Heart left ventricle (tissue), 13 donors: ENCODE measurements around the gene MVB12B.

Source experiments
- POLR2A ChIP-seq, 2 donors: fragments of 450-650 bp; IDR thresholded peaks; one replicate each; pipeline ENCODE4 v1.6.1; 2017; ENCODE audit warnings: antibody characterized with exemption in 2 of 2, mild to moderate bottlenecking in 2 of 2, moderate library complexity in 2 of 2
- TF ChIP-seq, protein P1 (sequence below), 12 donors: fragments of 200-600 bp; sonication (generic) in 4 of 12; IDR thresholded peaks; one replicate each; pipeline versions ENCODE4 v1.5.0 to v1.8.0; 2018 to 2022; ENCODE audit warnings: antibody characterized with exemption in 12 of 12, mild to moderate bottlenecking in 5 of 12
- donor health status: ischemic (EF 13 %, LVEDD 7.1; RV severe dilation, severe dysfunction).
- donor health status: DM: no; HTN: yes; CAD: no.
- donor health status: DM: no; HTN: no; CAD: no.
- donor health status: ischemic (EF 25% LVEDD 6.9; RV normal size, moderate dysfunction).
- donor health status: ischemic (EF 25% LVEDD 5.7; RV mildly dilated, moderate dysfunction).
- donor health status: ischemic (EF 35%, LVEDD 5.7; RV mildly dilated, moderate dysfunction).
- donor health status: nonischemic (EF 11% LVEDD 7.7; RV severe dilation, severe dysfunction).
- donor health status: DM: yes; HTN: yes; CAD: no.
- donor health status: PGD.
- donor health status: ischemic (EF 29% LVEDD 5.4; RV normal size, mild dysfunction).
- donor health status: nonischemic (EF 23%, LVEDD 6.1; RV moderate dilation, normal function).

DNA sequence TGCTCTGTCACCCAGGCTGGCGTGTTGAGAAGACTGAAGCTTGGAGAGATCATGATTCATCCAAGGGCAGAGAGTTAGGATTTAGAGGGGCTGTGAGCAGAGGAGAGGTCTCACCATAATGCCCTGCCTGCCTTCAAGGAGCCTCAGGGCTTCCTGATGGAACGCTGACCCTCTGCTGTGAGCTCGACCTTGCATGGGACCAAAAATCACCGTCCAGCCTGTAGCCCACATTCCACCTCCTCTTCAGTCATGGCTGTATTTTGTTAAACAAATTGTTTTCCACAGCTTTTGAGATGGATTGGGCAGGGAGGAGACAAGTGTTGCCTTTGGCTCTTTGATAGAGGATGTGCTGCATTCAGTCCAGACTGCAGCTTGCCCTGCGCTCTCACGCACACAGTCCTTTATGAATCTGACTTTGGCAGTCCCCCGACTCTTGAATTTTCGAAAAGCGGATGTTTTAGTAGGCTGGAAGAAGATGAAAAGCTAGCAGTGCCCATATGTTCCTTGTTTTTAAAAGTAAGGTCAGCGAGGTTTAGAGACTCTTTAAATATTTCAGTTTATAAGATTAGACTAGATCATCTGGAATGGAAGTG lies 79.5 kb downstream of the MVB12B start:
- TF ChIP-seq, protein P1, sequence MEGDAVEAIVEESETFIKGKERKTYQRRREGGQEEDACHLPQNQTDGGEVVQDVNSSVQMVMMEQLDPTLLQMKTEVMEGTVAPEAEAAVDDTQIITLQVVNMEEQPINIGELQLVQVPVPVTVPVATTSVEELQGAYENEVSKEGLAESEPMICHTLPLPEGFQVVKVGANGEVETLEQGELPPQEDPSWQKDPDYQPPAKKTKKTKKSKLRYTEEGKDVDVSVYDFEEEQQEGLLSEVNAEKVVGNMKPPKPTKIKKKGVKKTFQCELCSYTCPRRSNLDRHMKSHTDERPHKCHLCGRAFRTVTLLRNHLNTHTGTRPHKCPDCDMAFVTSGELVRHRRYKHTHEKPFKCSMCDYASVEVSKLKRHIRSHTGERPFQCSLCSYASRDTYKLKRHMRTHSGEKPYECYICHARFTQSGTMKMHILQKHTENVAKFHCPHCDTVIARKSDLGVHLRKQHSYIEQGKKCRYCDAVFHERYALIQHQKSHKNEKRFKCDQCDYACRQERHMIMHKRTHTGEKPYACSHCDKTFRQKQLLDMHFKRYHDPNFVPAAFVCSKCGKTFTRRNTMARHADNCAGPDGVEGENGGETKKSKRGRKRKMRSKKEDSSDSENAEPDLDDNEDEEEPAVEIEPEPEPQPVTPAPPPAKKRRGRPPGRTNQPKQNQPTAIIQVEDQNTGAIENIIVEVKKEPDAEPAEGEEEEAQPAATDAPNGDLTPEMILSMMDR (IDR thresholded peaks at IDR 0.05) = no peak
- no peak for TF ChIP-seq POLR2A (IDR thresholded peaks at IDR 0.05)
